ENCODE results near the gene GRID2.

Gene GRID2

GRCh38 chr4:93775551-93775950 is 1471.8 kb downstream of the GRID2 start:
- no peak for DNase-seq (ENCODE audit: low read depth in 1 of 2, low spot score in 1 of 2)

GRCh38 chr4:93776386-93777080 is 1472.8 kb downstream of the GRID2 start:
- DNase-seq (ENCODE audit: low read depth in 1 of 2, low spot score in 1 of 2) = no peak

DNA sequence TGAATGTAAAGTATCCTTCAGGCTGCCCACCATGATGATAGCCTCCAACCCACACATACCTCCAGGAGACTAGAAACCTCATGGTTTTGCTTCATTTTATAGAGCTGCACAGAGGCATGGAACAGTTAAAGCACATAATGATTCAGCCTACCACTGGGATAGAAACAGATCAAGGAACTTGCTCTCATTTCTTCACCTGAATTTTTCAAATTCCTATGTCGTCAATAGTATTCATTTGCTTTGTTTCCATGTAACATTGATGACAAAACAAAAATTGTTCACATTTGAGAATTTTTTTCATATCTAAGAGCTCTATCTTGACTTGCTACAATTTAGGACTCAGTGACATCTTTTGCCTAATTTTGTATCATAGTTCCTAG is 1473.3 kb downstream of the GRID2 start:
- DNase-seq (ENCODE audit: low read depth in 1 of 2, low spot score in 1 of 2) = no peak

DNA sequence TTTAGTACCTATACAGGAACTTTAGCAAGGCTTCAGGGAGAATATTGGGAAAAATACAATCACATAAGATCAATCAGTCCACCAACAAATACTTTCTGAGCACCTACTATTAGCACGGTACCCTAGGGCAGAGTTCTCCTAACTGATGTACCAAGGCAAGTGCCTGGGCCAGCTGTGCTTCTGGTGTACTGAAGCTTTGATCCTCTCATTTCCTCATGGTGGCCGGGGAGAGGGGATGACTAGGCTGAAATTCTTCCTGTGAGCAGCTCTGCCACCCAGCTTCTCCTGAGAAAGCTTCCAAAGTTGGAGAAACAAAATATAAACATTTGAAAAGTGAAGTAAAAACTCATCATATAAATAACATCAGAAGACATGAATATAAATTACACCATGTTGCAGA is 1475.5 kb downstream of the GRID2 start:
- no peak for DNase-seq (ENCODE audit: low read depth in 1 of 2, low spot score in 1 of 2)

DNA sequence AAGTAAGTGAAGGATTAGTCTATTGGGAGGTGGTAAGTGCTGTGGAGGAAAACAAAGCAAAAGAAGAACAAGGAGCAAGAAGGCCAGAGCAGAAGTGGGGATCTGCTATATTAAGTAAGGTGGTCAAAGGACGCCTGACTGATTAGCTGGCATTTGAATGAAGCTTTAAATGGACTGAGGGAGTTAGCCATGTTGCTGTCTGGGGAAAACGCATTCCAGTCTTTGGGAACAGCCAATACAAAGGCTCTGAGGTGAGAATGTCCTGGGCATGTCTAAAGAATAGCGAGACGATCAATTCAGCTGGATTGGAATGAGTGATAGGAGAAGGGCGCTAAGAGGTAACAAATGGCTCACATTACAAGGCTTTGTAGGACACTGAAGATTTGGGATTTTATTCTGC is 1476.3 kb downstream of the GRID2 start:
- DNase-seq (ENCODE audit: low read depth in 1 of 2, low spot score in 1 of 2) = no peak

DNA sequence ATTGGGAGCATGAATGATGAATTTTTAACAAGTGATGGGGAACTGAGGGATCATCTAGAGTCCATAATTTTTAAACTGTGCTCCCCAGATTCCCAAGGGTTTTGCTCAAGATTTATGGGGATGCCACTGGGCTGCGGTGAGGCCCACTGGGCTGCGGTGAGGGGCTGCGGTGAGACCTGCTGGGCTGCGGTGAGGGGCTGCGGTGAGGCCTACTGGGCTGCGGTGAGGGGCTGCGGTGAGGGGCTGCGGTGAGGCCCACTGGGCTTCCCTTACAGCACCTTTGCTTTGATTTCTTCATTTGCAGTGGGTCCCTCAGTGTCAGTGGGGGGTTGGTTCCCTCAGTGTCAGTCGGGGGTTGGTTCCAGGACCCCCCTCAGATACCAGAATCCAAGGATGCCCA is 1477.4 kb downstream of the GRID2 start:
- no peak for DNase-seq (ENCODE audit: low read depth in 1 of 2, low spot score in 1 of 2)

- no peak for DNase-seq (ENCODE audit: low read depth in 1 of 2, low spot score in 1 of 2)
Measured at GRCh38 chr4:93786149-93786548, 1482.4 kb downstream of the GRID2 start.

GRCh38 chr4:93788712-93789111 is 1484.9 kb downstream of the GRID2 start:
- no peak for DNase-seq (ENCODE audit: low read depth in 1 of 2, low spot score in 1 of 2)

DNA sequence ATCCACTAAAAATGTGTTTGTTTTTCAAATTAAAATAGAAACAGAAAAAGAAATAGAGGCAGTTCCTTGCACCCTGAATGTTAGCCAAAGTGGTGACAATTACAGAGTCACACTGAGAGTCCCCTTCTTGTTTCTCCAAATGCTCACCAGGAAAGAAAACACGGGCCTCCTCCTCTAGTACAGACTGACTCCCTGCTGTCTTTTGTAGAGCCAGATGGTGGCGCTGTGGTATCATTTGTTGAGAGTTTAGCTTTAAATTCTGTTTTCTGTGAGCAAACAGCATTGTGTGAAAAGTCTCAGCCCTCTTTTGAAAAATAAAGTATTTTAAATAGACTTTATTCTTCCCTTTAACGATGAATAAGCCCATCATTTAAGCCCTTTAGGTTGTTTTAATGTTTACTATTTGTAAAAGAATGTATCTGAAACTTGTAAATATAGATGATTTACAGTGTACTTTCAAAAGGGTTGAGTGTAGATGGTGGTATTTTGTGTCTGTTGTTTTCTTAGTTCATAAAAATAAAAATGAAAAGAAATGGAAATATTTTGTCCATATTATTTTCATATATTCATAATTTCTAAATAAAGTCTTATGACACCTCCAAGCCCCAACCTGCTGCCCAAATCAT is 1487.9 kb downstream of the GRID2 start:
- DNase-seq (ENCODE audit: low read depth in 1 of 2, low spot score in 1 of 2) = no peak

DNA sequence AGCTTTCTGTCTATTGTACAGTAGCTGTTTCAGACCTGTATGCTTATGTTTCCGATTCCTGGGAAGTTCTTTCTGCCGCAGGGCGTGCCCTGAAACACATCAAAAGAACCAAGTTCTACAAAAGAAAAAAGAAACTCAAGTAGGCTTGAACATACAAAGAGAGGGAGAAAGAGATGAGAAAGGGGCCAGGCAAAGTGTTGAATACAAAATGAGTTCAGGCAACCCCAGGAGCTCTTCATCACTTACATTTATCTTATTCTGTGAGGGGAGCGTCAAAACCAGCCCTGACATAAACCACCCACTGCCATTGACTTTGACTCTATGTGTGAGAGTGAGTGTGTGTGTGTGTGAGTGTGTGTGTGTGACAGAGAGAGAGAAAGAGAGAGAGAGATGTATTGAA is 1498.3 kb downstream of the GRID2 start:
- no peak for DNase-seq (ENCODE audit: low read depth in 1 of 2, low spot score in 1 of 2)

GRCh38 chr4:93809773-93810172 is 1506.0 kb downstream of the GRID2 start:
- no peak for DNase-seq (ENCODE audit: low read depth in 1 of 2, low spot score in 1 of 2)

GRCh38 chr4:93810340-93810992 is 1506.7 kb downstream of the GRID2 start:
- no peak for DNase-seq (ENCODE audit: low read depth in 1 of 2, low spot score in 1 of 2)

- DNase-seq (ENCODE audit: low read depth in 1 of 2, low spot score in 1 of 2) = no peak
Measured at GRCh38 chr4:93813092-93813491, 1509.3 kb downstream of the GRID2 start.

- no peak for DNase-seq (ENCODE audit: low read depth in 1 of 2, low spot score in 1 of 2)
Measured at GRCh38 chr4:93814141-93814540, 1510.4 kb downstream of the GRID2 start.

- no peak for DNase-seq (ENCODE audit: low read depth in 1 of 2, low spot score in 1 of 2)
Measured at GRCh38 chr4:93814722-93815121, 1511.0 kb downstream of the GRID2 start.

Measured in stimulated activated CD4-positive, alpha-beta T cell treated with anti-CD3 and anti-CD28 coated beads, Interleukin-15, amount 100 ng/mL, for 1 hour (primary cell).